ENCODE results near the gene EVI2B. TPM values are rescaled to one million over a fixed set of nuclear protein-coding genes. Genes with fewer than 3 reads are reported as not detected.
"Not testable (repeated sequence)": the region's sequence is repeated elsewhere in the genome, so short reads cannot be mapped to it uniquely, and the experiment has no call there.

EVI2B gene
- polyA plus RNA-seq, 1 donor from 2014 or later = not detected

GRCh38 chr17:31291820-31292219 lies 22.0 kb downstream of the EVI2B start:
- Histone ChIP-seq H3K9ac (ENCODE audit: low read length) (no peak overlapping the region), H3K36me3 (ENCODE audit: insufficient read depth, low read length) (no peaks in the 10 kb centered on the region), H3K9me3 (ENCODE audit: low read length) (no peaks in the 10 kb centered on the region), H3K9me2 (ENCODE audit: insufficient read depth, low read length) (no peaks in the 10 kb centered on the region), H3K27ac (ENCODE audit: low read length) (no peak overlapping the region), H2AFZ (ENCODE audit: low read depth, low read length) (no peak overlapping the region), H4K20me1 (ENCODE audit: insufficient read depth) (no peaks in the 10 kb centered on the region), H3F3A (ENCODE audit: insufficient read depth, low read length, poor library complexity, severe bottlenecking) (no peaks in the 10 kb centered on the region), H3K4me3 (ENCODE audit: low read length) (no peak overlapping the region), H3K79me2 (replicated peaks; ENCODE audit: insufficient read depth, low read length) (no peaks in the 10 kb centered on the region), H3K4me2 (ENCODE audit: low read length) (no peak overlapping the region), H3K27me3 (ENCODE audit: insufficient read depth, low read depth, low read length) (no peaks in the 10 kb centered on the region)
- TF ChIP-seq, protein P1, sequence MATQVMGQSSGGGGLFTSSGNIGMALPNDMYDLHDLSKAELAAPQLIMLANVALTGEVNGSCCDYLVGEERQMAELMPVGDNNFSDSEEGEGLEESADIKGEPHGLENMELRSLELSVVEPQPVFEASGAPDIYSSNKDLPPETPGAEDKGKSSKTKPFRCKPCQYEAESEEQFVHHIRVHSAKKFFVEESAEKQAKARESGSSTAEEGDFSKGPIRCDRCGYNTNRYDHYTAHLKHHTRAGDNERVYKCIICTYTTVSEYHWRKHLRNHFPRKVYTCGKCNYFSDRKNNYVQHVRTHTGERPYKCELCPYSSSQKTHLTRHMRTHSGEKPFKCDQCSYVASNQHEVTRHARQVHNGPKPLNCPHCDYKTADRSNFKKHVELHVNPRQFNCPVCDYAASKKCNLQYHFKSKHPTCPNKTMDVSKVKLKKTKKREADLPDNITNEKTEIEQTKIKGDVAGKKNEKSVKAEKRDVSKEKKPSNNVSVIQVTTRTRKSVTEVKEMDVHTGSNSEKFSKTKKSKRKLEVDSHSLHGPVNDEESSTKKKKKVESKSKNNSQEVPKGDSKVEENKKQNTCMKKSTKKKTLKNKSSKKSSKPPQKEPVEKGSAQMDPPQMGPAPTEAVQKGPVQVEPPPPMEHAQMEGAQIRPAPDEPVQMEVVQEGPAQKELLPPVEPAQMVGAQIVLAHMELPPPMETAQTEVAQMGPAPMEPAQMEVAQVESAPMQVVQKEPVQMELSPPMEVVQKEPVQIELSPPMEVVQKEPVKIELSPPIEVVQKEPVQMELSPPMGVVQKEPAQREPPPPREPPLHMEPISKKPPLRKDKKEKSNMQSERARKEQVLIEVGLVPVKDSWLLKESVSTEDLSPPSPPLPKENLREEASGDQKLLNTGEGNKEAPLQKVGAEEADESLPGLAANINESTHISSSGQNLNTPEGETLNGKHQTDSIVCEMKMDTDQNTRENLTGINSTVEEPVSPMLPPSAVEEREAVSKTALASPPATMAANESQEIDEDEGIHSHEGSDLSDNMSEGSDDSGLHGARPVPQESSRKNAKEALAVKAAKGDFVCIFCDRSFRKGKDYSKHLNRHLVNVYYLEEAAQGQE (IDR thresholded peaks at IDR 0.05; ENCODE audit: borderline replicate concordance) = no peak
- no peak for TF ChIP-seq TAF1 (IDR thresholded peaks at IDR 0.05; ENCODE audit: low read depth)
- TF ChIP-seq CTCF (IDR thresholded peaks at IDR 0.05; ENCODE audit: poor library complexity, severe bottlenecking) = no peak
- no peak for TF ChIP-seq EP300 (conservative IDR thresholded peaks at IDR 0.05; ENCODE audit: poor library complexity, severe bottlenecking)
- TF ChIP-seq POLR2AphosphoS5 (IDR thresholded peaks at IDR 0.05) = no peak
- no peak for TF ChIP-seq MXI1 (conservative IDR thresholded peaks at IDR 0.05; ENCODE audit: poor library complexity, severe bottlenecking)
- TF ChIP-seq SMC3 (conservative IDR thresholded peaks at IDR 0.05; ENCODE audit: poor library complexity) = no peak
- TF ChIP-seq RAD21 (conservative IDR thresholded peaks at IDR 0.05) = no peak
- TF ChIP-seq EZH2 (IDR thresholded peaks at IDR 0.05; ENCODE audit: borderline replicate concordance, insufficient read depth, low read length, poor library complexity, severe bottlenecking) = no peak

DNA sequence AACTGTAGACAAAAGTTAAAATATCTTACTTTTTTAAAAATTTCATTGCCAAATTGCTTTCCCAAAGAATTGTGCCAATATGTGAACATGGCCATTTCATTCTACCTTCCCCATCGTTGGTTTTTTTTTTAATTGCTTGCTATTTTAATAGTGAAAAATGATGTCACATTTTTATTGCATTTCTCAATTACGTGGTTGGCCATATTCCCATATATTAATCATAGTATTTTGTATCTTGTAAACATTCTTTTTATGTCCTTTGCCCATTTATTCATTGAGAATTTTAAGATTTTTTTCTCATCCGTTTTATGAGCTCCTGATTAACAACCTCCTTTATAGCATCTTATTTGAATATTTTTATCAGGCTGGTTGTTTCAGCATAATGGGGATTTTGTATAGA lies 24.1 kb downstream of the EVI2B start:
- TF ChIP-seq EP300 (conservative IDR thresholded peaks at IDR 0.05; ENCODE audit: poor library complexity, severe bottlenecking) (no peak), CTCF (IDR thresholded peaks at IDR 0.05; ENCODE audit: poor library complexity, severe bottlenecking) (no peak), MXI1 (conservative IDR thresholded peaks at IDR 0.05; ENCODE audit: poor library complexity, severe bottlenecking) (no peak), RAD21 (conservative IDR thresholded peaks at IDR 0.05) (no peak)
- no peaks in the 10 kb centered on the region for H3K27me3 ChIP-seq (ENCODE audit: insufficient read depth, low read depth, low read length)
- H3K4me3 ChIP-seq (ENCODE audit: low read length) = no peak overlapping the region
- H4K20me1 ChIP-seq (ENCODE audit: insufficient read depth) = no peaks in the 10 kb centered on the region
- H3K36me3 ChIP-seq (ENCODE audit: insufficient read depth, low read length) = no peaks in the 10 kb centered on the region
- no peak overlapping the region for H2AFZ ChIP-seq (ENCODE audit: low read depth, low read length)
- H3K4me2 ChIP-seq (ENCODE audit: low read length) = no peak overlapping the region
- H3F3A ChIP-seq (ENCODE audit: insufficient read depth, low read length, poor library complexity, severe bottlenecking) = no peaks in the 10 kb centered on the region
- H3K79me2 ChIP-seq (replicated peaks; ENCODE audit: insufficient read depth, low read length) = no peaks in the 10 kb centered on the region
- no peak overlapping the region for H3K9ac ChIP-seq (ENCODE audit: low read length)
- H3K9me3 ChIP-seq (ENCODE audit: low read length) = no peaks in the 10 kb centered on the region
- H3K27ac ChIP-seq (ENCODE audit: low read length) = no peak overlapping the region
- no peaks in the 10 kb centered on the region for H3K9me2 ChIP-seq (ENCODE audit: insufficient read depth, low read length)

DNA sequence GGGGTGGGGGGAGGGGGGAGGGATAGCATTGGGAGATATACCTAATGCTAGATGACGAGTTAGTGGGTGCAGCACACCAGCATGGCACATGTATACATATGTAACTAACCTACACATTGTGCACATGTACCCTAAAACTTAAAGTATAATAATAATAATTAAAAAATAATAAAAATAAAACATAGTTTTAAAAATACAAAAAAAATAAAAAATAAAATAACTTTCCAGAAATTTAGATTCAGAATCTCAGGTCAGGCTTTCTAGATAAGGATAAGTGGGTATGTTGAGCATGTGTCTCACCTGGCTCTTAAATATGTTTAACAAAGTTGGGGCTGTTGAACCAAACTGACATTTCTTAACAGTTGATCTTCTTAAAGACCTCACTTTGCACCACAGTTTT lies 25.9 kb downstream of the EVI2B start:
- not testable (repeated sequence) for H3K4me3 ChIP-seq (ENCODE audit: low read length); H3K36me3 ChIP-seq (ENCODE audit: insufficient read depth, low read length); H3K27me3 ChIP-seq (ENCODE audit: insufficient read depth, low read depth, low read length); H4K20me1 ChIP-seq (ENCODE audit: insufficient read depth); H2AFZ ChIP-seq (ENCODE audit: low read depth, low read length); H3K9me2 ChIP-seq (ENCODE audit: insufficient read depth, low read length); H3K79me2 ChIP-seq (replicated peaks; ENCODE audit: insufficient read depth, low read length); H3K9ac ChIP-seq (ENCODE audit: low read length); H3K4me2 ChIP-seq (ENCODE audit: low read length); H3F3A ChIP-seq (ENCODE audit: insufficient read depth, low read length, poor library complexity, severe bottlenecking); H3K27ac ChIP-seq (ENCODE audit: low read length); H3K9me3 ChIP-seq (ENCODE audit: low read length)
